NCI-H2107 (cell line): ENCODE results near the gene MYOM1.
"Not testable (repeated sequence)": the region's sequence is repeated elsewhere in the genome, so short reads cannot be mapped to it uniquely, and the experiment has no call there.

Source experiments
- DNase-seq: peaks from one replicate; lab custom pipeline; 2025; lab: John Stamatoyannopoulos, UW

The MYOM1 gene

GRCh38 chr18:3218819-3219218, 949 bp downstream of the MYOM1 start:
- DNase-seq = no peak

DNA sequence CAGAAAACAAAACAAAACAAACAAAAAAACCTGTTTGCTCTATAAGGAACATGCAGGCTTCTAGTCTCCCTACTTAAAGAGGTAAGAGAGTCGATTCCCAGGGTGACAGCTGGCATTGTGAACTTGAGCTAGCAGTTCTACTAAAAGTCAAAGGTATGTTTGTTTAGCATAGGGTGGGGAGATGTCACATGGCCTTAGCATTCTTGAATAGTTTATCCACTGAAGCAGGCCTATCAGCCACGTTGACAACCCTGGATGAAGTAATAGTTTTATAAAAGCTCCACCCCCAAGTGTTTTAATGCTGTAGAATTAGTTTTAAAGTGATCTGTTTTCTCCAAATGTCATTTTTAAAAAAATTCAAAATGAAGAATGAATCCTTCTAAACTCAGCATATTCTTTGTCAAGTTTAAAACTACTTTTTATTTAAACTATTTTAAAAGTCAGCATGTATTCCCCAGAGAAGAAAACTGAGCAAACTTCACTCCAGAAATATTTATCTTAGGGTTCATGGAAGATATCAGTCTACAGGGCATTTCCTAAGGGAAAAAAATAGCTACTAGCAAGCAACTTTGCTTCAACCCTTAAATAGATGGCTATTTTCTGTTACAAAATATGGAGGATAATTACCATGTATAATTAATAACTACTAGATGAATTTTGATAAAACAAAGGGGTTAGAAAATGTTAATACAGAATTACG, 1.7 kb downstream of the MYOM1 start:
- DNase-seq = no peak

GRCh38 chr18:3216987-3217386, 2.8 kb downstream of the MYOM1 start:
- DNase-seq = no peak

DNA sequence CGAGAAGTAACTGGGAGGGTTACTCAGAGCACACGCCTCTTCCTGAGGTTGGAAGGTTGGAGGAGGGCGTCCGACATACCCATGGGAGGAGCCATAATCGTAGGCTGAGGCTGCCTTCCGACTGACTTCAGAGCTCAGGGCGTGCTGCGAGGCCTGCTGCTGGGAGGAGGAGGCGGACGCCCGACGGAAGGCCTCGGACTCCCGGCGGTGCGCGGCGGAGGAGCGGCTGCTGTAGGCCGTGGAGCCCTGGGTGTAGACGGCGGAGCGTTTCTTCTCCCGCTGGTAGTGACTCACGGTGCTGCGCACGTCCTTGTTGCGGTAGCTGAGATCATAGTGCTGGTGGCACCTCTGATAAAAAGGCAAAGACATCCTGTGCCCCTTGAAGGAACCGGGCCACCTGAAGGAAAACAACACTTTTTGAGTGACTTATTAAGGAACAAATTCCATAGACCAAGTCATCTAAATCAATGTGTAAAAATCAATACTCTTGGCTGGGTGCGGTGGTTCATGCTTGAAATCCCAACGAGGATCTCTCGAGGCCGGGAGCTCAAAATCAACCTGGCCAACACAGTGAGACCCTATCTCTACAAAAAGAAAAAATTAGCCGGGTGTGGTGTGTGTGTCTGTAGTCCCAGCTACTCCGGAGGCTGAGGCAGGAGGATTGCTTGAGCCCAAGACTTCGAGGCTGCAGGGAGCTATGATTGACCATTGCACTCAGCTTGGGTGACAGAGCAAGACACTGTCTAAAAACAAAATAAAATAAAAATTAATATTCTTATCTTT, 4.7 kb downstream of the MYOM1 start:
- no peak for DNase-seq

- DNase-seq = no peak
Observed at GRCh38 chr18:3213300-3214059, 6.3 kb downstream of the MYOM1 start.

DNA sequence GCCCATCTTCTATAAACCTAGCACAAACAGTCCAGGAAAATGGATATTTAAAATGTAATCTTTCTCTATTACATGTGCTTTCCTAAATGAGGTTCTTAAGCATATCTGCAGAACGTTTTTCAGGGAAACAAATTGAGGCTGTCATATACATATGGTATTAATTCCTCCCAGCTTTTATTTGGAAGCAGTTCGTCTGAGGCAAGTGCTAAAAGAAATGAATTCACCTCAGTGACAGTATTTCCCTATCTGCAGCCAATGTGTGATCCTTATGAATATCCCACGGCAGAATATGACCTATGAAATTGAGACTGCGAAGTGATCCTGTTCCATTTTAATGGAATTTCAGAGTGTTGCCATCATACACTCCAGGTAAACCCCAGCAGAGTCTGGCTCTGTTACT, 7.1 kb downstream of the MYOM1 start:
- no peak for DNase-seq

GRCh38 chr18:3211236-3211992, 8.4 kb downstream of the MYOM1 start:
- no peak for DNase-seq

- no peak for DNase-seq
Observed at GRCh38 chr18:3209859-3210569, 9.8 kb downstream of the MYOM1 start.

GRCh38 chr18:3207565-3207964, 12.2 kb downstream of the MYOM1 start:
- DNase-seq = no peak

DNA sequence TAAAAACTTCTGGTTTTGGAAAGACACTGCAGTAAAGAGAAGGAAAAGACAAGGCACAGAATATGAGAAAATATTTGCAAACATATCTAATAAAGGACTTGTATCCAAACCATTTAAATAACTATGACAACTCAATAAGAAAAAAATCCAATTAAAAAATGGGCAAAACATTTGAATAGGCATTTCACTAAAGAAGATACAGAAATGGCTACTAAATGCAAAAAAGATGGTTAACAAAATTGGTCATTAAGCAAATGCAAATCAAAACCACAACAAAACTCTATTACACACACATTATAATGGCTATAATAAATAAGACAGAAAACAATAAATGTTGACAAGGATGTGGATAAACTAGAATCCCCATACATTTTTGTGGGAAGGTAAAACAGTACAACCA, 14.5 kb downstream of the MYOM1 start:
- DNase-seq = no peak

DNA sequence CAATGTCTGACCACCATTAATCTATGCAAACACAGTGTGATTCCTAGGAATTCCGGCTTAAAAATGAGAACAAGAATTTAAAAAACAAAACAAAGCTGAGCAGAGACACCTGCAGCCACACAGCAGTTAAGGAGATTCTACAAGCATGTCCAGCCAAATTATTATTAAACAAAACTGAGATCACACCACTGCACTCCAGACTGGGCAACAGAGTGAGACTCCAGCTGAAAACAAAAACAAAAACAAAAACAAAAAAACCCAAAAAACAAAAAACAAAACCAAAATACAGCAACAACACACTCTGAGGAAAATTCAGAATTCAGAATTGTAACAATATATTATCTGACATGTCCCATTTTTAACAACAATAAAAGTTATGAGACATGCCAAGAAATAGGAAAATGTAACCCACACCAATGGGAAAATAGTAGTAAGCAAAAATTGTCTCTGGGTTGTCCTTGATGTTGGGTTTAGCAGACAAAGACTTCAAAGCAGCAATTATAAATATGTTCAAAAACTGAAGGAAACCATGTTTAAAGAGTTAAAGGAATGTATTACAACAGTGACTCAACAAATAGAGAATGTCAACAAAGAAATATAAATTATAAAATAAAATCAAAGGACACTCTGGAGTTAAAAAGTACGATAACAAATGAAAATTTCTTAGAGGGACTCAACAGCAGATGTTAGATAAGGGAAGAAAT, 19.7 kb downstream of the MYOM1 start:
- DNase-seq = no peak

- DNase-seq = not testable (repeated sequence)
Observed at GRCh38 chr18:3198260-3198860, 21.4 kb downstream of the MYOM1 start.

GRCh38 chr18:3194947-3195612, 24.7 kb downstream of the MYOM1 start:
- no peak for DNase-seq

DNA sequence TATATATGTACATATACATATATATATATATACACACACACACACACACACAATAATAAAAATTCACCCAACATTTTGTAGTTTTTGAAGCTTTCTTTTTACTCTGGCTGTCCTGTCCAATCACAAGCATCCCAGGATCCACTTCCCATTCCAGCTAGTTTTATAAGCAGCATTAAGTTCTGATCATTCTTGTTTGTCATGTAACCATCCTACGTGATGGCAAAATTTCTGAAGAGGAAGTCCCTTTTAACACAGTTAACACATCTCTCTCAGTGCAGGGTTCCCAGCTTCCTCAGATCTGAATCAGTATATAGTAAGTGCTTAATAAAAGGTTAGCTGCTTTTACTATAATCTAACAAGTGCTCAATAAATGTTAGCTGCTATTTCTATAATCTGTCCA, 26.4 kb downstream of the MYOM1 start:
- DNase-seq = no peak

DNA sequence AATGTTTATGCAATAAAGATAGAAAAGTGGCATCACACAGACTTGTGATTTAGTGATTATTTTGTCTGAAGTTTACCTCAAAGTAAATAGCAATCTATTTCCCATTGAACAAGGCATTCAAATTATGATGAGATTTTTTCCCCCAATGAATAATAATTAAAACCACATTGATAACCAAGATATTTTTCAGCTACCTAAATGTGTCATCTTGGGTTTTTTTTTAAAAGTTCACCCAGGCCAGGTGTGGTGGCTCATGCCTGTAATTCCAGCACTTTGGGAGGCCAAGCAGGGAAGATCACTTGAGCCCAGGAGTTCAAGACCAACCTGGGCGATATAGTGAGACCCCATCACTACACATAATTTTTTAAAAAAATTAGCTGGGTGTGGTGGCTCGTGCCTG, 27.0 kb downstream of the MYOM1 start:
- no peak for DNase-seq

- no peak for DNase-seq
Observed at GRCh38 chr18:3192286-3192685, 27.5 kb downstream of the MYOM1 start.

- no peak for DNase-seq
Observed at GRCh38 chr18:3190610-3191009, 29.2 kb downstream of the MYOM1 start.

DNA sequence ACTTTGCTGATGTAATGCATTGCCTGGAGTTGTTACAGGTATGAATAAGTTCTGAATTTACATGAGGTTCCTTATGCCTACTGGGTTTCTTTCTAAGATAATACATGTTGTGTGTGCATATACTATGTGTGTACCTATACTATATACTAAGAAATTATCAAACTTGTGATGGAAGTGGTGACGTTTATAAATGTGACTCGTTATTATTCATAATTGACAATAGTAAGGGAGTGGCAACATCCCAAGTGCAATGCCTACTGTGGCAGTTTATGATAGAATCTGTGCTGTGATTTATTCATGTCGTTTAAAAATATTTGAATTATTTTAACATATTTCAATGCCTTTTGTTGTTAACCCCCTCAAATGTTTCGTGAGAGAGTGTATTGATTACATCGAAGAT, 29.9 kb downstream of the MYOM1 start:
- no peak for DNase-seq

DNA sequence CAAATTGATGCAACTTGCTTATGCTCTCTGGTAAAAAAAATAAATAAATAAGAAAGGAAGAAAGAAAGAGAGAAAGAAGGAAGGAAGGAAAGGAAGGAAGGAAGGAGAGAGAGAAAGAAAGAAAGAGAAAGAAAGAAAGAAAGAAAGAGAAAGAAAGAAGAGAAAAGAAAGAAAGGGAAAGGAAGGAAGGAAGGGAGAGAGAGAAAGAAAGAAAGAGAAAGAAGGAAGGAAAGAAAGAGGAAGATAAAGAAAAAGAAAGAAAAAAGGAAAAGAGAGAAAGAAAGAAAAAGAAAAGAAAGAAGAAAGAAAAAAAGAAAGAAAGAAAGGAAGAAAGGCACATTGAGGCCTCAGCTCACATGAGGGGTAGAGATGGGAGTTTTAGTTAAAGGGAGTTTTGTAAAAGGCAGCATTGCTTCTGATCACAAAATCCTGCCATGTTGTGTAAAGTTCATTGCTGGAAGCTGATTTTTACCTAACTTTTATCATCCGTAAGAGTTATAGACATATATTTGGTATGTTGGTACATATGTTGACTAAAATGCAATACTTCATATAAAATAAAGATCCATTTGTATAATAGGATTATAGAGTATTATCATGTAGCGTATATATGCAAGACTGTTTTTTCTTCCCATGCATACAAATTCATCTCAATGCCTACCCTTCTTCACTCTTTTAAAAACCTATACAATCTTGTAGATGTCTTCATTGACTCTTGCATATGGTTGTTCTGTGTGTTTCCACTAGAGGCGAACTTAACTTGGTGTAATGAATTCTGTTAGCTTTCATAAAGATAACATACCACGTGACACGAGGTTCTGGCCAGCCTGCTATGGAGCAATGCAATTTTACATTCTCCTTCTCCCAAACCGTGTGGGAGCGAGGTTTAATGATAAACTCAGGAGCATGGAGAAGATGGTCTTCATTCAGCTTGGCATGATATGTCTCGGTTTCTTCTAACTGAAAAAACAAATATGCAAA, 32.8 kb downstream of the MYOM1 start:
- DNase-seq = no peak
